Lung (tissue), 12 donors: ENCODE results near the gene TBX2. TPM values are rescaled to one million over a fixed set of nuclear protein-coding genes. Genes with fewer than 3 reads are reported as not detected.

ENCODE experiments used
- ATAC-seq: fragments of 200-7000 bp; cut with Tn5 transposase; one replicate; pipeline ENCODE4 v1.9.1; 2020; ENCODE audit warnings: moderate number of reproducible peaks; ENCODE audit not compliant: insufficient read depth, low FRiP score
- DNase-seq, 3 donors: peaks; one replicate each; pipeline ENCODE4 v3.0.0-alpha.2; 2013 to 2017
- H3K27ac ChIP-seq, 2 donors: one replicate each; pipeline ENCODE4 v1.5.1; 2013; ENCODE audit warnings: mild to moderate bottlenecking in 2 of 2, moderate library complexity in 2 of 2, control low read depth in 1 of 2, inconsistent platforms in 1 of 2, low read depth in 1 of 2, low read length in 1 of 2
- H3K27me3 ChIP-seq, 3 donors: one replicate each; pipeline ENCODE4 v1.5.1; 2013; ENCODE audit warnings: low read length in 2 of 3; ENCODE audit not compliant: control insufficient read depth in 3 of 3, insufficient read depth in 3 of 3
- H3K36me3 ChIP-seq, 4 donors: one replicate each; pipeline ENCODE4 v1.5.1; 2013; ENCODE audit warnings: low read length in 4 of 4, mild to moderate bottlenecking in 1 of 4, moderate library complexity in 1 of 4; ENCODE audit not compliant: control insufficient read depth in 4 of 4, insufficient read depth in 4 of 4
- H3K4me1 ChIP-seq, 5 donors: one replicate each; pipeline ENCODE4 v1.5.1; 2013; ENCODE audit warnings: low read length in 5 of 5, mild to moderate bottlenecking in 2 of 5, moderate library complexity in 1 of 5; ENCODE audit not compliant: control insufficient read depth in 5 of 5, insufficient read depth in 5 of 5
- H3K4me3 ChIP-seq: one replicate; pipeline ENCODE4 v1.5.1; 2013; ENCODE audit warnings: mild to moderate bottlenecking, control low read depth, moderate library complexity
- H3K9ac ChIP-seq, 2 donors: one replicate each; pipeline ENCODE4 v1.5.1; 2013; ENCODE audit warnings: low read length in 2 of 2, control low read depth in 1 of 2; ENCODE audit not compliant: insufficient read depth in 1 of 2
- H3K9me3 ChIP-seq, 4 donors: one replicate each; pipeline ENCODE4 v1.5.1; 2013; ENCODE audit warnings: low read length in 3 of 4, mild to moderate bottlenecking in 1 of 4, moderate library complexity in 1 of 4; ENCODE audit not compliant: control insufficient read depth in 4 of 4, insufficient read depth in 3 of 4
- WGBS, 2 donors: extraction: QIAGEN DNeasy Blood & Tissue Kit; methylation state at CpG; one replicate each; pipeline ENCODE4 v1.1.7; 2013; 5-methylcytosine and 5-hydroxymethylcytosine counted together
- polyA plus RNA-seq, 2 donors: library from polyadenylated mRNA; stranded (reverse); fragments of 200-250 nt; gene quantifications; one replicate each; pipeline ENCODE4 v1.2.1, GENCODE V29; 2013
- total RNA-seq, 2 donors: library from RNA; depleted of rRNA in 1 of 2; stranded (reverse); fragments of >200 nt in 1 of 2; gene quantifications; one replicate each; pipeline ENCODE4 v1.2.1, GENCODE V29; 2014 to 2021
- TF ChIP-seq, protein P1 (sequence below): IDR thresholded peaks from 2 replicates; pipeline ENCODE4 v1.5.1; 2012; ENCODE audit warnings: mild to moderate bottlenecking; ENCODE audit errors: control extremely low read depth, extremely low read depth
- donor health status: control.
- donor health status: control.
- donor health status: Bipolar disorder and iron deficiency.
- donor health status: healthy.
- donor health status: DM: yes; HTN: yes; CAD: no.

Gene TBX2
- total and polyA plus RNA-seq, 4 donors: 44.5 to 155 (median 79.2) TPM

DNA sequence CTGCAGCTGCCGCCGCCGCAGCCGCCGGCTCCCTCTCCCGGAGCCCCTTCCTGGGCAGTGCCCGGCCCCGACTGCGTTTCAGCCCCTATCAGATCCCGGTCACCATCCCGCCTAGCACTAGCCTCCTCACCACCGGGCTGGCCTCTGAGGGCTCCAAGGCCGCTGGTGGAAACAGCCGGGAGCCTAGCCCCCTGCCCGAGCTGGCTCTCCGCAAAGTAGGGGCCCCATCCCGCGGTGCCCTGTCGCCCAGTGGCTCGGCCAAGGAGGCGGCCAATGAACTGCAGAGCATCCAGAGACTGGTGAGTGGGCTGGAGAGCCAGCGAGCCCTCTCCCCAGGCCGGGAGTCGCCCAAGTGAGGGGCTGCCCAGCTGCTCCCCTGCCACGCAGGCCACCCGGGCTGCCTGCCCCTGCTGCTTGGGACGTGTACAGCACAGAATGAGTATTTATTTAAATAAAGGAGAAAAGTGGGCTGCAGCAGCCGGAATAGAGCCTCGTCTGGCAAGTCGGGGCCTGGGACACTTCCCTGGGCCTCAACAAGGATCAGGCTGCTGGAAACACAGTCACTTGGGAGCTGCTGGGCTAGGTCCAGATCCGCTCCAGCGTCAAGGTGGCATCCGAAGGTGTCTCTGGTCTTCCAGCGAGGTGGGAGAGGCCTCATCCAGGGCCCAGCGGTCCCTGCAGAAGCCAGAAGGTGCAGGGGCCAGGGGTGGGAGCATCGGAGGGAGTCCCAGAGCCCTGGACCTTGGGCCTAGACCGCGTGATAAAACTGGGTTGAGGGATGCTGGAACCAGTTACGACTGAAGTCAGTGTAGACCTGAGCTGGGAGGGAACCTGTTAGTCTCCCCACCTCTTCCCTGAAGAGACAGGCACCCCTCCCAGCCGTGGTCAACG is 8.8 kb downstream of the TBX2 start:
- Histone ChIP-seq H3K4me3 (no peak overlapping the region), H3K4me1 (peaks cover 0 to 49% (median 3%) of the 10 kb centered on the region in 5 donors), H3K36me3 (peaks cover 0 to 57% (median 26%) of the 10 kb centered on the region in 4 donors), H3K9ac (peak overlapping the region; percentile 93 to 94), H3K9me3 (peaks cover 0 to 4% (median 0%) of the 10 kb centered on the region in 4 donors), H3K27me3 (peaks cover 0 to 29% (median 4%) of the 10 kb centered on the region in 3 donors), H3K27ac (peak overlapping the region in 1 of 2 donors; percentile 41)
- no peak for ATAC-seq
- peak; percentile 46 to 66 (median 60) for DNase-seq
- TF ChIP-seq, protein P1, sequence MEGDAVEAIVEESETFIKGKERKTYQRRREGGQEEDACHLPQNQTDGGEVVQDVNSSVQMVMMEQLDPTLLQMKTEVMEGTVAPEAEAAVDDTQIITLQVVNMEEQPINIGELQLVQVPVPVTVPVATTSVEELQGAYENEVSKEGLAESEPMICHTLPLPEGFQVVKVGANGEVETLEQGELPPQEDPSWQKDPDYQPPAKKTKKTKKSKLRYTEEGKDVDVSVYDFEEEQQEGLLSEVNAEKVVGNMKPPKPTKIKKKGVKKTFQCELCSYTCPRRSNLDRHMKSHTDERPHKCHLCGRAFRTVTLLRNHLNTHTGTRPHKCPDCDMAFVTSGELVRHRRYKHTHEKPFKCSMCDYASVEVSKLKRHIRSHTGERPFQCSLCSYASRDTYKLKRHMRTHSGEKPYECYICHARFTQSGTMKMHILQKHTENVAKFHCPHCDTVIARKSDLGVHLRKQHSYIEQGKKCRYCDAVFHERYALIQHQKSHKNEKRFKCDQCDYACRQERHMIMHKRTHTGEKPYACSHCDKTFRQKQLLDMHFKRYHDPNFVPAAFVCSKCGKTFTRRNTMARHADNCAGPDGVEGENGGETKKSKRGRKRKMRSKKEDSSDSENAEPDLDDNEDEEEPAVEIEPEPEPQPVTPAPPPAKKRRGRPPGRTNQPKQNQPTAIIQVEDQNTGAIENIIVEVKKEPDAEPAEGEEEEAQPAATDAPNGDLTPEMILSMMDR: no peak
- WGBS, 2 donors: 27 to 43% methylated on average over 41 of the region's 41 CpGs

DNA sequence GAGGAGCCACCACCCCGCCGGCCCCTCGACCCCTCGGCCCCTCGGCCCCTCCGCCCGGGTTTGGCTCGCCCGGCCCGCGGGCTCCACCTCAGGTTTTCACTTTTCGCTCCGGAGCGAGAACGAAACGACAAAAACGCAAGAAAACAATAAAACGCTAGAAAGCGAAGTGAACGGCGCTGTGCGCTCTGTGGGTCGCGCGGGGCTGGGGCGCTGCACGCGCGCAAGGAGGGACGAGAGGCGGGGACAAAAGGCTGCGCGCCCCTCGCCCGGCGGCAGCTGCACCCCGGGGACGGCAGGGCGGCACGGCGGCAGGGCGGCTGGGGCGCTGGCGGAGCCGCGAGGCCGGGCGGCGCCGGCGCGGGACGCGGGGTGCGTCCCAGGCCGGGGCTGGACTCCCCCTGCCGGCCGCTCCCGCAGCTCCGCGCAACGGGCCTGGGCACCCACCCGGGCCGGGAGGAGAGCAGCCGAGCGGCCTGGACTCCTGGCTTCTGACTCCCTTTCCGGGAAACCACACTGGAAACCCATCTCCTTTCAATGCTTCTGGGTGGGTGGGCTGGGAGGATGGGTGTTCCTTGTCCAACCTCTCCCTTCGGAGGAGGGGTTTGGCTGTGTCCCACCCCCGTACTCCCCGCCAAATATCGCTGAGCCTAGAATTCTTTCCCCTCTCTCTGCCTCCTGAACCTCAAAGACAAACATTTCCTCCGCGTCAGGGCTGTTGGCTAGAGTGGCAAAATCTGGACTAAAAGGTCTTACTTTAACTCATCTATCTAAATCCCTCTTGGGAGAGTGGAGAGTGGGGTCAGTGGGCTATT is 9.9 kb downstream of the TBX2 start:
- ATAC-seq: peak; percentile 7
- 1 to 2% methylated on average over 49 to 73 of the region's 73 CpGs for WGBS, 2 donors
- peaks cover 0 to 20% (median 0%) of the 10 kb centered on the region in 3 donors for H3K27me3 ChIP-seq
- H3K36me3 ChIP-seq: peaks cover 0 to 46% (median 19%) of the 10 kb centered on the region in 4 donors
- H3K27ac ChIP-seq: peak overlapping the region in 1 of 2 donors; percentile 55
- H3K4me3 ChIP-seq: peak overlapping the region; percentile 49
- H3K9me3 ChIP-seq: no peaks in the 10 kb centered on the region
- DNase-seq: peak; percentile 93 to 96 (median 95)
- H3K9ac ChIP-seq: peak overlapping the region; percentile 70 to 77
- peaks cover 0 to 58% (median 2%) of the 10 kb centered on the region in 5 donors for H3K4me1 ChIP-seq
- TF ChIP-seq, protein P1: no peak

DNA sequence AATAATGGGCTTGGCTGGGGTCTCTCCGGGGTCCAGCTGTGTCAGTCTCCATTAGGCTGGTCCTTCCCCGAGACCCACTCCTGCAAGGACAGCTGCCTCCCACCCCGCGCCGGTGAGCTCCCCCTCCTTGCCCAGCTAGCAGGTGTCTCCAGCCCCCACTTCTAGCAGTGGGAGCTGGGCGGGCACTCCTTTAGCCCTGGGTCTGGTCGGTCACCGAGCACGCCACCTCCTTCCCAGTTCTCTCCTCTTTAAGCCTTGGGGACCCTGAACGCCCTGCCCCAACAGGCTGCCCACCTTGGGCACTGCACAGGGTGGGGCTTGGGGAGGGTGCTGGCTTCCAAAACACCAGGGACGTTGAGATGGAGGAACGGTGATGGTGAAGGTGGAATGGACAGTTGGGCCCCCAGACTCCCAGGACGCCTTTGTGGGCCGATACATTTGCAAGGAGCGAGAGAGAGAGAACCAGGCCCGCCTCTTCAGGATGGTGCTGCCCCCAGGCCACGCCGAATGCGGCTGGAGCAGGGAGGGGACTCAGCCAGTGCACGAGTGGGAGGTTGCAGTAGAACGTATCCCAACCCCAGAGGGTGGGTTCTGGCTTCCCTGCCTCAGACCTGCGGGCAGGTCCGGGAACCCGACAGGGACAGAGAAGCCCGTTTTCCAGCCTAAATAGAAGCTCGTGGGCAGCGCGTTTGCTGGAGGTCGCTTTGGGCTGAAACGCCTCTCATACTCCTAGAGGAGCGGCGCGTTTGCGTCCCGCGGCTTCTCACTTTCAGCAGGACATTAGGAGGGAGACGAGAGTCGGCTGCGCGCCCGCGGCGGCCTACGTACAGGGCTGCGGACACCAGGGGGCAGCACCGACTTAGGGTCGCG is 10.7 kb downstream of the TBX2 start:
- WGBS, 2 donors: 7 to 20% methylated on average over 45 to 48 of the region's 48 CpGs
- TF ChIP-seq, protein P1: peak; percentile 24
- H3K36me3 ChIP-seq: peaks cover 0 to 37% (median 15%) of the 10 kb centered on the region in 4 donors
- H3K9me3 ChIP-seq: no peaks in the 10 kb centered on the region
- no peak overlapping the region for H3K4me3 ChIP-seq
- ATAC-seq: no peak
- peak overlapping the region; percentile 37 to 54 for H3K27ac ChIP-seq
- DNase-seq: peak; percentile 79 to 96 (median 95)
- peaks cover 0 to 65% (median 6%) of the 10 kb centered on the region in 5 donors for H3K4me1 ChIP-seq
- H3K9ac ChIP-seq: peak overlapping the region; percentile 28 to 66
- H3K27me3 ChIP-seq: peaks cover 0 to 19% (median 0%) of the 10 kb centered on the region in 3 donors
